Measurements from ENCODE around the gene LAMC3.

LAMC3 gene

DNA sequence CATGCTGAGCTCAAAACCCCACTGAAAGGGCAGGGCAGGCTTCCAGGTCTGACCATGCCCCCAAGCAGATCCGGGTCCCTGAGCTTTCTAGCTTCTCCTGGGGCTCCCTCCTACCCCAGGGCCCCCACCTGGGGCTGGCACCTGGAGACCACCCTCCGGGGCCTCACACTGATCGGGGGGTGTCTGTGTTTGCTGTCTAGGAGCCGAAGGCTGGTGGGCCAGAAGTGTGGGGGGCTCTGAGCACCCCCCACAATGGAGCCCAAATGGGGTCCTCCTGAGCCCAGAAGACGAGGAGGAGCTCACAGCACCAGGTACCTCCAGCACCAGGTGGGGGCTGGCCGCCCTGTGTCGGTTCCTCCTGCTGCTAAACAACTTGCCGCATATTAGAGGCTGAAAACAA is 39.8 kb downstream of the LAMC3 start:
- DNase-seq, result no peak

GRCh38 chr9:131049829-131050715 is 41.1 kb downstream of the LAMC3 start:
- DNase-seq, result no peak

GRCh38 chr9:131050831-131051230 is 41.9 kb downstream of the LAMC3 start:
- DNase-seq, result no peak

DNA sequence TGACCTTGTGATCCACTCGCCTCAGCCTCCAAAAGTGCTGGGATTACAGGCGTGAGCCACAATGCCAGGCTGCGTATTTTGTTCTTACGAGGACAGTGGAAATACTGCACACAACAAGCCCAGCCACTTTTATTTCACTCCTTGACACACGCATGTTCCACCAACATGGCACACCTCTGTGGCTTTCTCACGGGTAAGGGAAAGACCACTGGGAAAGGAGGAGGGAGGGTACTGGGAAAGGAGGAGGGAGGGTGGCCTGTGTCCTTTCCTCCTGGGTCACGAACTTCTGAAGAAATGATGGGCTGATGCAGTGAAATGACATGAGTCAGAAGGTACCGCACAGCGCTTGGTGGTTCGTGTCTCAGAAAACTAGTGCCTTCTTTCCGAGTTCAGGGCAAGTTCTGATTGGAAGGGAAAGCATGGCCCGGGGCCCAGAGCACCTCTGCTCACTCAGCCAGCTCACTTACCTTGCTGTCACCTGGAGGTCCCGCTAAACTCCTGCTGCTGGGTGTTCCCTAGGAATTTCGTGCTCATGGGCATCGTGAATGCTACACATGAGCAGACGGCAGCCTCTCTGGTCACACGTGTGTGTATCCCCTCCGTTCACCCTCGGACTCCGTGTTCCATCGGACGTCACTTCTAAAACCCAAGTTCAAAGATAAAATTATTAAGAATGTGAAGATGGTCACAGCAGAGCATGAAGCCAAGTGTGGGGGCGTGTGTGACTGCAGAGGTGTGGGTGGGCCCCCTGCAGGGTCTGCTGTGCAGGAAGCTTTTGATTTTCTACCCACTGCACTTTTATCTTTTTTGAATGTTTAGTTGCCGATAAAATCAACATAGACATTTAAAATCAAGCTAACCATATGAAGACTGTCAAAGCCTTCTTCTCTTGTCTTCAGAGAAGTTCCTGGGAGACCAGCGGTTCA is 42.9 kb downstream of the LAMC3 start:
- DNase-seq, result no peak

DNA sequence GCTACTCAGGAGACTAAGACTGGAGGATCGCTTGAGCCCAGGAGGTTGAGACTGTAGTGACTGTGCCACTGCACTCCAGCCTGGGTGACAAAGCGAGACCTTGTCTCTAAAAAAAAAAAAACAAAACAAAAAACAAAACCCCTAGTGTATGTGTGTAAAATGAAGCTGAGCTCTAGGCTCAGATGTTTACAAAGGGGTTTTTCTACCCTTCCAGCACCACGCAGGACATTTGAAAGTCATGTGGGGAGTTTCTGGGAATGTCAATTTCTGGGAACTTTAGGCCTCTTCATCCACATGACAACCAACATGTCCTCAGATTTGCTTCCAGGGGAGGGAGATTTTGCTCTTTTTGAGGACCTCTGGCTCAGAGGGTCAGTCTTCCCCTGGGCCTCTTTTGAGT is 44.9 kb downstream of the LAMC3 start:
- DNase-seq, result no peak

DNA sequence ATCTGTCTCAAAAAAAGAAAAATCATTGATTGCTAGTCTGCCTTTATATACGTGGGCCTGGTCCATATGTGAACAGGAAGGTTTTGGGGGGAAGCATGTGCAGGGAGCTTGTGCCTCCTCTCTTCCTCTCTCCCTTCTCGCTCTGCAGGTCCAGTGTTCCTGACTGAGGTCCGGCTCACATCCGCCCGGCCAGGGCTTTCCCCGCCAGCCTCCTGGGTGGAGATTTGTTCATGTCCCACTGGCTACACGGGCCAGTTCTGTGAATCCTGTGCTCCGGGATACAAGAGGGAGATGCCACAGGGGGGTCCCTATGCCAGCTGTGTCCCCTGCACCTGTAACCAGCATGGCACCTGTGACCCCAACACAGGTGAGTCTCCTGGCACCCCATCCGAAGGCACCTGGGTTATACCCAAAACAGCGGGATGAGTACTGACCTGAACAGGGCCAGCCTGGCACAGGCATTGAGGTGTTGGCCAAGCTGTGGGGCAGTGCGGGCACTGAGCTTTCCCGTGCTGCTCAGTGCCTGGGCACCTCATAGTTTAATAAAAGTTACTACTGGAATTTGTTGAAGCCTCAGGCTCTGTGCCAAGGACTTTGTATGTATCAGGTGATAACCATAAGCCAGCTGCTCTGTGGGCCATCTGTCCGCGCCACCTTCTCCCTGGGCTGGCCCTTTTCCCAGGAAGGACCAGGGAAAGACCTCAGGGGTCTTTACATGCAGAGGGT is 48.0 kb downstream of the LAMC3 start:
- DNase-seq, result no peak

DNA sequence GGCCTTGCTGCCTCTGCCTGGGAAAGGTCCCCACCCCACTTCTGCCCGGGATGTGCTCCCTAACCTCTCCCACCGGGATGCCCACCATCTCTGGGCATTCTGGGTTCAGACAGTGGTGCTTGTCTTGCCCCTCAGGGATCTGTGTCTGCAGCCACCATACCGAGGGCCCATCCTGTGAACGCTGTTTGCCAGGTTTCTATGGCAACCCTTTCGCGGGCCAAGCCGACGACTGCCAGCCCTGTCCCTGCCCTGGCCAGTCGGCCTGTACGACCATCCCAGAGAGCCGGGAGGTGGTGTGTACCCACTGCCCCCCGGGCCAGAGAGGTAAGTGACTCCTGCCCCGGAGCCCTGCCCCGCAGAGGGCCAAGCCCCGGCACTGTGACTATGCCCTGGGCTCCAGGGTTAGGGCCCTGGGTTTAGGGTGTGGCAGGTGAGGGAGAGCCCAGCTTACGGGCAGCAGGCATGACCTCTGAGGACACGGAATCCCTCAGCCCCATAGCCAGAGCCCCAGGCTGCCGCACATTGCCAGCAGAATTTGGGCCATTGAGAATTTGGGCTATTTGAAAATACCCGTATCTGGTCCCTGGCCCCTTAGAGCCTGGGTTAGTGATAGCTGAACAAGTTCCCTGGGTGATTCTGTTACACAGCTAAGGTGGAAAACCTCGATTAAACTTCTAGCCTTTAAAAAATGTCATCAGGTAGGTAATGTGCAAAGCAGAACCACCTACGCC is 52.1 kb downstream of the LAMC3 start:
- no peak for DNase-seq

DNA sequence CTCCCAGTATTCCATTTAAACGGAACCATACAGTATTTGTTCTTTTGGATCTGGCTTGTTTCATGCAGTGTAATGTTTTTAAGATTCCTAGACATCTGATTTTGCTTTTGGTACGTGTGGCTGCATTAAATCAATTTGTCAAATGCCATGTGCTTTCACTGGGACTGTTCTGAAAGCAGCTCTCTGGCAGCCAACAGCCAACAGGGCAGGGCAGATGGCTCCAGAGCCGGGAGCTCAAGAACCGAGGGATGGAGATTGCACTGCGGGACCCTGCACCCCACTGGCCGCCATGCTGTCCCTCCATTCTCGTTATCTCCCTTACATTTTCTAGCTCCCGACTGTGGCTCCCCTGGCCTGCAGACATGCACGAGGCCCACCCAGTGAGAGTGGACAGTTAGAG is 54.0 kb downstream of the LAMC3 start:
- no peak for DNase-seq

- DNase-seq, result no peak
Observed at GRCh38 chr9:131065599-131065998, 56.6 kb downstream of the LAMC3 start.

DNA sequence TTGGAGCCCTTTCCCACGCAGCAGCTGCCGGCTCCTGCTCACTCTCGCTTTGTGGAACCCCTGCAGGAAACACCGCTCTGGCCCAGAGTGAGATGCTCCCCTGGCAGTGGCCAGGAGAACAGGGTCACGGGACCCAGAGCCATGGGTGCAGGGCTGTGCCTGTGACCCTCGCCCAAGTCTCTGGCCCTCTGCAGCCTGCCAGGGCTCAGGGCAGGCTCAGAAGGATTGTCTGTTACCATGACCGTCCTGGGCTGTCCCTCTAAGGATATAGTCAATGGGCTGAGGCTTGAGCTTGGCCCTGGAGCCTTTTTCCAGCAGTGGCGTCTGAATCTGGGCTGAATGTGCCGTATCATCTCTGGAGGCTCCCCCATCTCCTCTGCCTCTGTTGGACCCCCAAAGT is 58.7 kb downstream of the LAMC3 start:
- no peak for DNase-seq

GRCh38 chr9:131068076-131068816 is 59.3 kb downstream of the LAMC3 start:
- no peak for DNase-seq

GRCh38 chr9:131069699-131070098 is 60.7 kb downstream of the LAMC3 start:
- DNase-seq, result no peak

DNA sequence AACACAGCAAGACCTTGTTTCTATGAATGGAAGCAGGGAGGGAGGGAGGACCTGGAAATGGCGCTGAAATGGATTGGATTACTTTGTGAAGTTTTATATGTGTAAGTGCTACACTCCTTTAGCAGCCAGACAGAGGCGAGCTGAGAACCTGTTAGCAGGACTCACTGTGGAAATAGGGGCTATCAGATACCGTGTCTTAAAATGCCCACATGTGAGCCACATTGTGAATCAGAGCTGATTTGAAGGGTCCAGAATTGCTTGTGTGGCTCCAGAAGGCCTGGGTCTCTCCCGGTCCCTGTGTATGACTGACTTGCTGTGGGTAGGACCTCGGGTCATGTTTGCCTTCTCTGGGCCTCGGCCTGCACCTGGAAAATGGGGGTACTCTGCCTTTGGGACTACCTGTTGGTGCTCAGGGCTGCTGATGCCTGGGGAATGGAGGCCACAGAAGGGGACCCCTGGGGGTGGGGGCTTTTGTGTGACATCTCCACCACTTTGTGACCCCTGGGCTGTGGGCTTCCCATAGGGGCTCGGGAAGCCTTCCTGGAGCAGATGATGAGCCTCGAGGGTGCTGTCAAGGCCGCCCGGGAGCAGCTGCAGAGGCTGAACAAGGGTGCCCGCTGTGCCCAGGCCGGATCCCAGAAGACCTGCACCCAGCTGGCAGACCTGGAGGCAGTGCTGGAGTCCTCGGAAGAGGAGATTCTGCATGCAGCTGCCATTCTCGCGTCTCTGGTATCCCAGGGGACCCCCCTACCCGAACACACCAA is 63.3 kb downstream of the LAMC3 start:
- DNase-seq, result no peak

DNA sequence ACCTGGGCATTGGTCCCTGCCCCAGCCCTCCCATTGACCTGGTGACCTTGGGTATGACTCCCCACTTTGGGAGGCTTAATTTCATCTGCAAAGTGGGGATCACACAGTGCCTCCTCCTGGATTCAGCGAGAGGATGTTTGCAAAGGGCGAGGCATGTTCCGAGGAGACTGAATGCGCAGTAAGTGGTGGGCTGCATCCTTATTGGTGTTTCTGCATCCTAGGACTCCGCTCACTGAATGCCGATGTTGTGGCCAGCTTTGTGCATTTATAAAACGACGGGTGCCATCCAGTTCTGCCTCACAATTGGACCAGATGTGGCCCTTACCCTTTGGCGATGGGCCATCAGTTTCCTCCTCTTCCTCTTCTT is 63.9 kb downstream of the LAMC3 start:
- no peak for DNase-seq

- DNase-seq, result no peak
Observed at GRCh38 chr9:131076347-131077195, 67.6 kb downstream of the LAMC3 start.

- DNase-seq, result no peak
Observed at GRCh38 chr9:131078427-131079366, 69.7 kb downstream of the LAMC3 start.

DNA sequence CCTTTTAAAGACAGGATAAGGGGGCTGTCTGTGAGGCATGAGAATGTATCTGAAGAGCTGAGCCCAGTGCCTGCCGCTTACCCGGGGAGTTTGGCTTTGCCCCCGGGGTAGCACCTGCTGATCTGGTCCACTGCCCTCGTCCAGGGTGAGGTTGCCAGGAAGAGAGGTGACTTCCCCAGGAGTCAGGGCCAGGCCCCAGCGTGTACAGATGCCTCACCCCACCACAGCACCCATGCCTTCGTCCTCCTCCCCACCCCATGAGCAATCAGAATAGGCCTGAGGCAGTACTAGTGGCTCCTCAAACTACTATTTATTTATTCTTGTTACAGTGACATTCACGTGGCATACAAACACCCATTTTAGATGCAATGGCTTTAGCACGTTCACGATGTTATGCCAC is 71.6 kb downstream of the LAMC3 start:
- no peak for DNase-seq

DNA sequence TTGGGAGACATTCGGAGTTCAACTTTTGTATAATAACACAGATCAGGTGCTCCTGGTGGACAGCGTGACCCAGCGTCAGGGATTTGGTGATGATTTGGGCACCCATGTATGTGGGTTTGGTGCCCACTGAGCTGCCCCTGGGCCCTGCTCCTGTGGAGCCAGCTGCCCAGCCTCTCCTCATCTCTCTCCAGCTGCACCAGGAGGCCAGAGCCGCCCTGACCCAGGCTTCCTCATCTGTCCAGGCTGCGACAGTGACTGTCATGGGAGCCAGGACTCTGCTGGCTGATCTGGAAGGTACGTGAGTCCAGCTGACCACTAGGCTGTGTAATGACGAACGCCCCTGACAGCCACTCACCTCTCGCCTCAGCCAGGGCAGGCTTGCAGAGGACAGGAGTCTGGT is 72.9 kb downstream of the LAMC3 start:
- no peak for DNase-seq

Measured in GF-D8 (cell line).